ENCODE data around the gene BMPER.
"Not testable (repeated sequence)": the region's sequence is repeated elsewhere in the genome, so short reads cannot be mapped to it uniquely, and the experiment has no call there.

The BMPER gene

DNA sequence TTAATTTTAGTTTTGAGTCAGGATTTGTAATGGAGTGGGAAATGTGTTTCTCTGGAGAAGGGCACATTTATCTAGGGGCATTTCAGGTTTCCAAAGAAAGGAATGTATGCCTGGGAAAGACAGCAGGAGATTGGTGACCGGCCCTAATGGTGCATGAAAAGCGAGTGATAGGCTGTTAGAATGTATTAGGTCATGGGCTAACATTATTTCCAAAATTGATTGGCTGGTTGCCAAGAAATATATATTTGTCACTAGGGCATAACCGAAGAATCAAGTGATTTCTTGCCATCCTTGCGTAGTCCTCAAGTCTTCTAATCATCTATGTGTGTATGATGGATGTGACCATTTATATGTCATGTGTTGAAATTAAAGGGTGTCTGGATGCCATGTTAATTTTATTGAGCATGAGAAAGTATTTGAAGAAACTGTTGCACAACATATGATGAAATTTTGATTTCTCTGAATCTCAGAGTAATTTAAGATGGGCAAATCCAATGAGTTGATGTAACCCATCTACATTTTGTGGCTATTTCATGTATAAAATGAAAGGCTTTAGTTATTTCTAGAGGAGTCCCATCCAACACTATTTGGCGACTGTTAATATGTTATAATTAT is 248.4 kb downstream of the BMPER start:
- DNase-seq = no peak

DNA sequence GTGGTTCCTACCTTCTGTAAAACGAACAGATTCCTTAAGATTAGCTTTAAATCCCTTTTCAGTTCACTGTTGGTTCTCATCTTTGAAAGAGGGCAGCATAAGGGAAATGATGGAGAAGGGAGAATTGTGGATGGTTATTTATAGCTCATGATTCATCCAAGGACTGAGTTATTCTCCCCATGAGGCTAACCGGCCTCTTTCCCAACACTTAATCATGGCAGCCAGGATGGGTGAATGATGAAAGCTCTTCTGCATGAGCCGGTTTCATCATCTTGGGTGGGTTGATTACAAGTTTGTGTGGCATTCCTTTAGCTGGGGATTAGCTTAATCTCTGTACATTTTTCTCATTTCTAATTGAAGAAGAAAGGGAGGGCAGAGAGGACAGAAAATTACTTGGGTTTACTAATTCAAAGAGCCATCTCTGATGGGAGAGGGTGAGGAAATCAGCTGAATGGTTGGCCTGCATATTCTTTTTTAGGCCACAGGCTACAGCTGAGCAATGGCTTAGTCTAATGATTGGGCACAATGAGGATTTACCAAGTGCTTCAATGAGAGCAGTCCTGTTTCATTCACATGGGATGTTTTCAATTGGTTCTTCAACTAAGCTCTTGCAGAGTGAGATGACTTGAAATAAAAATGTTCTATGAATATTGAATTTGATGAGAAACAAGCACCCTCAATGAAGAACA is 250.0 kb downstream of the BMPER start:
- DNase-seq = no peak

DNA sequence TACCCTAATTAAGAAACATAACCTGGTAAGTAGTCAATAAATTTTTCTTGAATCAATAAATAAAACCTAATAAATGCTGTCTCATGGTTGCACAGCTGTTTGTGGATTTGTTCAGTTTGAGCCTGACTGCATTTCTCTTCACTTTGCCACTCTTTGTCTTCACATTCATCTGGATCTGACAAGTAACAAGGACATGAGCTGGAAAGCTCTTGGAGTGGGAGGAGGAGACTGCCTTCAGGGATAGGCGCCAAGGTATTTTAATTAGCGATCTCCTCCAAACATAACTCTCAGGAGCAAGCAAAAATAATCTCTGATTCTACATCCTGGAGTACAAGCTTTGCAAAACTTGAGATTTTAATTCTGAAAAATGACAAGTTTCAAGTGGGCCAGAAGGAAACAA is 251.0 kb downstream of the BMPER start:
- DNase-seq = no peak

DNA sequence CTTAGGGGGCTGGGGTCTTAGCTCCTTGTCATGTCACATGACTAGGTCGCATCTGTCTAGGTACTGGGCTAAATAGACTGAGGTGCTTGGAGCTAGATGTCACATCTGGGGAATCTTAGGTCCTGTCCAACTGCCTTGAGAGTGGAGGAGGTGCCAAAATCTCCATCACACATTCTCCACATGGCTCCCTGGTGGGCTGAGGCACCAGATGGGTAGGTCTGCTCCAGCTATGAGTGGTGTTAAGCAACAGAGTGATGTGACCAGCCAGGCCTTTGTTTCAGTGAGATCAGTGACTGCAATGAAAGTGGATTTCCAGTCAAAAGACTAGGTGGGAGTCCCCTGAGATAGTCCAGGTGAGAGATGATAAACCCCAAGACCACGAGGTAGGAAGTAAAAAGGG is 251.8 kb downstream of the BMPER start:
- DNase-seq = no peak

DNA sequence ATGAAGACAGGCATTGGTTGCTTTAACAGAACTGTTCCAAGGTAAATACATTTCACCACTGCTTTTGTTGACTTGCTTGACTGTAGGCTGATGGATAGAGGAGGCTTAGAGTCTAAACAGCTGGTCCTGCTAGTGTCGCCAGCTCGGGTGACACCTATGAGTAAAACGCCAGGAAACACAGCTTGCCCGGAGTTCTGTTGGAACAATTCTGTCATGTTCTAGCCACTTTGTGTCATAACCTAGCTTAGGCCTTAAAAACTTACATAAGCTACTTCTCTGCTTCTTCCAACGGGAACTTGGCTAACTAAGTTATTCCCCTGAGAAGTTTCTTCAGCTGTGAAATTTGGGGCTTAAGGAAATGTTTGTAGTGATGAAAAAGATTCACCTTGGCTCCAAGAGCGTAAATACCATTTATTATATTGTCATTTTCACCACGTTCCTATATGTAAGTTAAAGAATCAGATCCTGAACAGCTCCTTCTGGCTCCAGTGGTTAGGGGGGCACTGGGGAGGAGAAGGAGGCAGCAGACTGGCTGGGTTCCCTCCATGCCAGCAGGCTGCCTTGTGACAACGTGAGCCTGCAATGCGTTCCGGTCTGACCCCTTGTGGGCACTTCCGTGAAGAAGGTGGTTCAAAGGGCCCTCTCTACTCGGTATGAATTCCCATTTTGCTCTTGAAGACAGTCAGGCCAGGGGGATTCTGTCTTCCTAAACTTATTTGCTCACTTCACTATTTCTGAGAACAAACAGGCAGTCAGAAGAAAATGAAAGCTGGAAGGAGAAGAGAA is 253.2 kb downstream of the BMPER start:
- DNase-seq = no peak

DNA sequence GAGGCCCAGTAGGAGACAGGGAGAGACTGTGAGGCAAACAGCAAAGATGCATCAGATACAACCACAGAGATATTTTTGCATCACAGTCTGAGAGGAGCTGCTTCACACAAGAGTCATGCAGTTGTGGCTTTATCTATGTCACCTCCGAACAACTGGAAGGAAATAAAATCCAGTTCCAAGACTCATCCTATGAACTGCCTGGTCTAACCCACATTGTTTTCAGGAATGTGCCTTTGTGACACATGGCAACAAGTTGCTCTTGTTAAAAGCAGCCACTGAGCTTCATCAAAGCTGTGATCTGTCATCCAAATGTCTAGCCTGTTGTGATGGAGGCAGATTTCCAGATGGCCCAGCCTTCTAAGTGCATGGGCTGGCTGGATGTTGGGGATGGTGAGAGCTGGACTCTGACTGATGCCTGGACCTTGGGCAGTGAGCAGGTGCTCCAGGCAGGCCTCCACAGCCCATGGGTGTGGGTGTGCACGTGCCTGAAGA is 255.0 kb downstream of the BMPER start:
- no peak for DNase-seq

DNA sequence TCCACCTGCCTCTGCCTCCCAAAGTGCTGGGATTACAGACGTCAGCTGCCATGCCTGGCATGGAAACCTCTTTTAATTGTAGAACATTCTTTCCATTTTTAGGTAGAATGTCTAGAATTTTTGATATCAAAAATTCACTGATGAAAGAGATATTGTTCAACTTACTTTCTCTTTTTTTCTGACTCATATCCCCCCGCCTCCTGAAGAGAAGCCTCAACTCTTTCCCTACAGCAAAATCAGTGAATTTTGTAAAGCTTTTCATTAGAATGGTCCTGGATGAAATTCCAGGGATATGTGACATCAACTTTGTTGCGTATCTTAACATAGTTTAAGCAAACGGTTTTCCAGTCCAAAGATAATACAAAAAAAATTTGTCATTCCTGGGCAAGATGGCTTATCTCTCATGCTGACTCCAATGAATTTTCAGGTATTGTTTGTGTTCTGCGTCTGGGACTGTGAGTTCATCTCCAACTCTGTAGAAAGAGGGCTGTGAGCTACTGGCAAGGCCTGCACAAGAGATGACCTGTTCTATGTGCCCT is 256.8 kb downstream of the BMPER start:
- no peak for DNase-seq

DNA sequence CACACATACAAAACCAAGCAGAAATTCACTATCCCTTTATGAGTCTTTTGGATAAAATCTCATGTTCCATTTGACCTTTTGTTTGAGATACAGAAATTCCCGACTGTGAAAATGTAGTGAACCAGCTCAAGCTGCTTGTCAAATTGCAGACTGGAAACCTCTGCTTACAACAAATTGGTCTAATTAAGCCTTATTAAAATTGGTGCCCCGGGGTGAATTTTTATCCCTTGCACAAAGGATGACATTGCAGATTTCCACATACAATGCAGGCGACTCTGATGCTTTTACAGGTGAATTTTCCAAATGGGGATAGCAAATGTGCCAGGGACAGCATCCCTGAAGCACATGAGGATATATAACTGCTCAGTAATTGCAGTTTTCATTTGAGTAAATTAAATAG is 257.3 kb downstream of the BMPER start:
- DNase-seq = no peak

DNA sequence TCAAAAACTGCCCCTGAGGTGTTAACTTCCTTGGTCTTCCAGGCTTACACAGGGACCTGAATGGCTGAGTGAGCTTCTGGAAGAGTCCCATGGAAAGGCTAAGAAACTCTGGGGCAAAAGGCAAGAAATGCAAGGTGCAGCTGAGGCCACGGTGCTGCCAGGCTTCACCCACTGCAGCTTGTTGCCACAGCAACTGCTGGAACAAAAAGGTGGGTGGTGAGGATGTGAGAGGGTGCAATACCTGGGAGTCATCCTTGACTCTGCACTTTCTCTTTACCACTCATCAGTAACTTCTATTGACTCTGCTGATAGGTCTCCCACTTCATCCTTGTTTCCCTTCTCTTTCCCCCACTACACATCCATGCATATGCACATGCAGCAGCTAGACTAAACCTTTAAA is 258.6 kb downstream of the BMPER start:
- DNase-seq = no peak

DNA sequence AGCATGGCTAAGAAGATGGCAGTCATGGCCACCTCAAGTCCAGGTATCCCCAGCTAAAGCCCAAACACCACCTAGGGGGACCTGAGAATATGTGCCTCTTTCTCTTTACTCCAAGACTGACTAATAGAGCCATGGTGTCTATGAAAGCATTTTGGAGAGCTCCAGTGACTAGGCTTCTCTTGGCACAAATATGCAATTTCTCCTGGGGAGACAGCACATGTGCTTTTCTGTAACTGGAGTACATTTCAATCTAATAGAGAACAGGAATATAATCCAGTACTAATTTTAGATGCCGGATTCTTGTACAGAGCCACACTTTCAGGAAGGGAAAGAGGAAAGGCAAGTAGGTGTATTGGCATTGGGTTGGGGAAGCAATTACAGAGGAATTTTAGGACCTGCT is 260.1 kb downstream of the BMPER start:
- DNase-seq = no peak

DNA sequence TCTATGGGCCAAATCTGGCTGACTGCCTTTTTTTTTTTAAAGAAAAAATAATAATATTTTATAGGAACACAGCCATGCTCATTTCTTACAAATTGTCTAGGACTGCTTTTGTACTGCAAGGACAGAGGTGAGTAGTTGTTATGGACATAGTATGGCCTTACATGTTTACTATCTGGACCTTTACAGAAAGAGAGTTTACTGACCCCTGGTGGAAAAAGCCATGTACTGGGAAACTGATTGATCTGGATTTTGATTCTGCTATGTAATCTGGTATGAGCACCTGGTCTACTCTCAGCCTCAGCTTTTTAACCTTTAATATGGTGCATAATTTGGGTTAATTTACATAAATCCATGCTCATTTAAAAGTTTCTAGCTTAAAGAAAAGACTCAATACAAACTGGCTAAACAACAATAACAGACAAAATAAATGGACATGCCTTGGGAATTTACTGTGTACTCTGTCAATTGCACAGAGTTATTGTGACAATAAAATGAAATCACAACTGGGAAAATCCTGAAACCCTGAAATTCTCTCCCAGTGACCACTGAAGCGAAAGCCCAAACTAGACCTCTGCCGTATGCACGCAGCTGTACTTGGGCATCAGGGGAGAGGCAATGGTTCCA is 260.7 kb downstream of the BMPER start:
- no peak for DNase-seq

DNA sequence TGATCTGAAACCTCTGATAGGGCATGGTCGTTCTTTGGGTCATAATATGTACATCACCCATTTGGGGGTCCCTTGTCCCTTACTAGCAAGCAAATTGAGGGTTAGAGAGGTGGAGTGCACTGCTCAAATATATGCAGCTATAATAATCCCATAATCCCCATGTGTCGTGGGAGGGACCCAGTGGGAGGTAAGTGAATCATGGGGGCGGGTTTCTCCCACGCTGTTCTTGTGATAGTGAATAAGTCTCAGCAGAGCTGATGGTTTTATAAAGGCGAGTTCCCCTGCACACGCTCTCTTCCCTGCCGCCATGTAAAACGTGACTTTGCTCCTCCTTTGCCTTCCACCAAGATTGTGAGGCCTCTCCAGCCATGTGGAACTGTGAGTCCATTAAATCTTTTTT is 262.7 kb downstream of the BMPER start:
- DNase-seq = no peak

DNA sequence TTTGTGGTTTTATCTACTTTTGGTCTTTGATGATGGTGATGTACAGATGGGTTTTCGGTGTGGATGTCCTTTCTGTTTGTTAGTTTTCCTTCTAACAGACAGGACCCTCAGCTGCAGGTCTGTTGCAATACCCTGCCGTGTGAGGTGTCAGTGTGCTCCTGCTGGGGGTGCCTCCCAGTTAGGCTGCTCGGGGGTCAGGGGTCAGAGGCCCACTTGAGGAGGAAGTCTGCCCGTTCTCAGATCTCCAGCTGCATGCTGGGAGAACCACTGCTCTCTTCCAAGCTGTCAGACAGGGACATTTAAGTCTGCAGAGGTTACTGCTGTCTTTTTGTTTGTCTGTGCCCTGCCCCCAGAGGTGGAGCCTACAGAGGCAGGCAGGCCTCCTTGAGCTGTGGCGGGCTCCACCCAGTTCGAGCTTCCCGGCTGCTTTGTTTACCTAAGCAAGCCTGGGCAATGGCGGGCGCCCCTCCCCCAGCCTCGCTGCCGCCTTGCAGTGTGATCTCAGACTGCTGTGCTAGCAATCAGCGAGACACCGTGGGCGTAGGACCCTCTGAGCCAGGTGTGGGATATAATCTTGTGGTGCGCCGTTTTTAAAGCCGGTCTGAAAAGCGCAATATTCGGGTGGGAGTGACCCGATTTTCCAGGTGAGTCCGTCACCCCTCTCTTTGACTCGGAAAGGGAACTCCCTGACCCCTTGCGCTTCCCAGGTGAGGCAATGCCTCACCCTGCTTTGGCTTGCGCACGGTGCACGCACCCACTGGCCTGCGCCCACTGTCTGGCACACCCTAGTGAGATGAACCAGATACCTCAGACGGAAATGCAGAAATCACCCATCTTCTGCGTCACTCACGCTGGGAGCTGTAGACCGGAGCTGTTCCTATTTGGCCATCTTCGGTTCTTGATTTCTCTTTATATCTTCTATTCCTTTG is 269.6 kb downstream of the BMPER start:
- not testable (repeated sequence) for DNase-seq

DNA sequence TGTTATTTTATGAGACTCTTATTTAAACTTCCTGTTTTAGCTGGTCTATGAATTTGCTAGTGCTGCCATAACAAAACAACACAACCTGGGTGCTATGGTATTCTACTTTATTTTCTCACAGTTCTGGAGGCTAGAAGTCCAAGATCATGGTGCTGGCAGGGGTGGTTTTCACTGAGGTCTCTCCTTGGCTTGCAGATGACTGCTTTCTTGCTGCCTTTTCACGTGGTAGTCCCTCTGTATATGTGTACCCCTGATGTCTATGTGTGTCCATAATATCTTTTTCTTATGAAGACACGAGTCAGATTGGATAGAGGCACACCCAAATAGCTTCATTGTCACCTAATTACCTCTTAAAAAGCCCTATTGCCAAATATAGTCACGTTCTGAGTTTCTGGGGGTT is 270.5 kb downstream of the BMPER start:
- no peak for DNase-seq

DNA sequence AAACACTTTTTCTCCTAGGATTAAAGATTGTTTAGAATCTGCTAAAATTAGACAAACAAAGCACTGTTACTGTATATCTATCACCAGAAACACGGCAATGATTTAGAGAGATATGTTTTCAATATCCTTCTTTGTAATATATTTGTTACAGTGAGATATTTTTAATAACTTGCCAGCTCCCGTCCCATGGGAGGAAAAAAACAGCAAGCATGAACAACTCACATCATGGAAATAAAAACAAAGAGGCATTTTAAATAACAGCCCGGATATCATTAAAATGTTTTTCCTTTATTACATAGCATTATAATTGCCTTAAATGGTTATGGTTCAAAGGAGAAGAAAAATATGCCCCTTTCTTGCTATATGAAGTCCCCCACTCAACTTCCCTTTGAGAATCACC is 272.1 kb downstream of the BMPER start:
- no peak for DNase-seq

DNA sequence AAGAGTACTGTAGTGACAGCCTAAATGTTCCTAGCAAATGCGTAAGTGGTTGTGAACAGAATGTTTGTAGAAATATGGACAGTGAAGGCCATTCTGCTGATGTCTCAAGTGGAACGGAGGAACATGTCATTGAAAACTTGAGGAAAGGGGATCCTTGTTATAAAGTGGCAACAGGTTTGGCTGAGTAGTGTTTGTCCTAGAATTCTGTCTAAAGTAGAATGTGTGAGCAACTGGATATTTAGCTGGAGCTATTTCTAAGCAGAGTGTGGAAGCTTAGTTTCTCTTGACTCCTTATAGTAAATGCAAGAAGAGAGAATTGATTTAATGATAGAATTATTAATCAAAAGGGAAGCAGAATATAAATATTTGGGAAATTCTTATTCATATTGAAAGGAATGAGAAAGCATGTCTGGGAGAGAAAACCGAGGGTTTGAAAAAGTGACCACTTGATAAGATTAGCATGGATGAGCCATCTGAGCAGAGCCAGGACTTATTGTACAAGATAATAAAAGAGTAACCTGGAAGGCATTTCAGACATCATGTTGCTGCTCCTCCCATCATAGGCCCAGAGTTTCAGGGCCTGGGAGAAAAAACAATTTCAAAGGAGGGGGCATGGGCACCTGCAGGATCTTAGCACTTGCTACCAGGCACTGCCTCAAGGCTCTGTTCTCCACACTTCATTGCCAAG is 276.1 kb downstream of the BMPER start:
- no peak for DNase-seq

DNA sequence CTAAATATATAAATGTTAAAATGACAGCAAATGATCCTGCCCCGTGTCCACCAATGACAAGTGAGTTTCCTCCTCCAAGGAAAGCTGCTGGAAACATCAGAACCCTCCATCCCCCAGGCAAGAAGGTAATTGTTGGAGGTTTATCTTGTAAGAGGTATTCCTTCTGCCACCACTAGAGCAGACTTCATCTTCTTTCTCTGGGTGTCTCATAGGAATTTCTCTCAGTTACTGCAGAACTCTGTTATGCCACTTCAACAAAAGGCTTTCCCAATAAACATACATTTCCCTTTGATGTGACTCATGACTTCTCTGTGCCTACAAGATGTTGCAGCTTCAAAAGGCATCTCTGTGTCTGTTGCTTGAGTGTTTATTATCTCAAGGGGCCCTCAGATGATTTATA is 279.1 kb downstream of the BMPER start:
- DNase-seq = no peak

DNA sequence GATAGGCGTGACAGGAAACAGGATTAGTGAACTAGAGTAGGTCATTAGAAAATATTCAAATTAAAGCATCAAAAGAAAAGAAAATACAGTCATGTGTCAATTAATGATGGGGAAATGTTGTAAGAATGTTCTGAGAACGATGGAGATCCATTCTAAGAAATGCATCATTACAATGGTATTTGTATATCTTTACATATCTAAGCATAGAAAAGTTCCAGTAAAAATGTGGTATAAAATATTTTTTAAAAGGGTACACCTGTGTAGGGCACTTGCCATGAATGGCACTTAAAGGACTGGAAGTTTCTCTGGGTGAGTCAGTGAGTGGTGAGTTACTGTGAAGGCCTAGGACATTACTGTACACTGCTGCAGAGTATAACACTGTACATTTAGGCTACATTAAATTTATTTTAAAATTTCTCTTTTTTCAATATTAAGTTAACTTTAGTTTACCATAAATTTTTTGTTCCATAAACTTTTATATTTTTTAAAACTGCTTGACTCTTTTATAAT is 282.5 kb downstream of the BMPER start:
- no peak for DNase-seq

DNA sequence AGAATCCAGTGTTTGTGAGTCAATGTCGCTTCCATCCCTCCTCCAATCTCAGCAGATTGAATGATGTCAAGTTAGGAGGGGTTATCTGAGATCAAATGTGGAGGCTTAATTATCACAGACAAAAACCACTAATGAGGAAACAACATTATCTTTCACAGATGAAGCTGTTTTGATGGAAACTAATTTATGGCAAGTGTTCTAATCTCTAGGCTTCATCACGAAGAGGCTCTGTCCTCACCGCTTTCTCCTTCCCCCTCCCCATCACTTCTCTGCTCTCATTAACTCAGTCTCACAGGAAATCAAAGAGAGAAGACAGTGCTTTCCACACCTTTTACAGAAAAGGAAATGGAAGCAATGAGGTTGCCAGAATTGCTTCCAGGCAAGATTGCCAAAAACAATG is 283.7 kb downstream of the BMPER start:
- DNase-seq = no peak

DNA sequence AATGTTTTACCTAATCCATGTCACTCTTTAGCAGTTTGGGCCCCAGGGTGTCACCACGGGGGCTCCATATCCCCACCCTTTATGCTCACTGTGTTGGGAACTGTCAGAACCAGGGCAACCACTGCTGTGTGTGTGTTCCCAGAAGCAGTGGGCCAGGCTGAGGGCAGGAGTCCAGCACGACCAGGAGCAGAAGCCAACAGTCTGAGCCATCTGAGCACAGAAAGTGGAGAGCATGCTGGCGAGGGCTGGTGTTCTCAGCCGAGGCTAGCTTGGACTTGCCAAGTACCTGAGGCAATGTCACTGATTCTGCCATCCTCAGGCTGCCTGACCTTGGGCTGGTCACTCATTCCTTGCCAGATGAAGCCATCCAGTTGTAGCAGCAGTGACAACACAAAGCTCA is 285.0 kb downstream of the BMPER start:
- DNase-seq = no peak

DNA sequence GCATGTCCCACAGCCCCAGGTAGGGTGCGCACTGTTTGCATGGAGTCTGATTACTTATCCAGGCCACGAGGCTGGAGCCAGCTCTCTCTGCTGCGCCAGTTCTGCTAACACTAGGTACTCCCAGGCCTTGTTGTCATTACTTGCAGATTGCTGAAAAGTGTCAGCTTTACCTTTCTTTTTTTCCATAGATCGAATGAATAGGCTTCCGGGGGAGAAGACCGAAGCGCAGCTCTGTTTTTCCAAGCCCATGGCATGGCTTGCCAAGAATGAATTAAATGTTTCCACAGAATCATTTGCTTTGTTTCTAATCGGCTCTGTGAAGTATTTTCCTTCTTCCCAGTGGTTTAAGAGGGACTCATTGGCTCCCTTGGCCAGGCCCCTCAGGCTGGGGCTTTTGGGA is 285.8 kb downstream of the BMPER start:
- no peak for DNase-seq
